Endothelial cell of umbilical vein (primary cell): Measurements from ENCODE around the gene RYR3. TPM values are rescaled to one million over a fixed set of nuclear protein-coding genes. Genes with fewer than 3 reads are reported as not detected.

Experiments
- BruUV-seq: library from RNA; stranded (reverse); fragments of 400-500 nt; replicated peaks from 2 replicates; lab custom pipeline; 2021; lab: Mats Ljungman, UMichigan
- CTCF ChIA-PET: fragments of 300-600, 350-600 bp; sonication (Branson Sonifier 250); formaldehyde crosslinking; loops from one replicate; lab custom pipeline; 2021; ENCODE audit warnings: antibody characterized with exemption, inconsistent platforms; lab: Charles Lee
- POLR2A ChIA-PET: fragments of 300-600, 350-600 bp; sonication (Branson Sonifier 250); formaldehyde crosslinking; loops from one replicate; lab custom pipeline; 2021; ENCODE audit warnings: antibody characterized with exemption, inconsistent platforms; lab: Charles Lee
- DNase-seq: peaks from one replicate; pipeline ENCODE4 v3.0.0-alpha.2; 2011; ENCODE audit warnings: low read depth, low spot score
- FAIRE-seq: peaks from 2 replicates; lab custom pipeline; 2011; peaks lifted over from hg19 to GRCh38; lab: Jason Lieb, UNC
- H2AFZ ChIP-seq: 2 replicates; pipeline ENCODE4 v1.6.0; 2012; ENCODE audit warnings: low read depth, low read length, control low read depth, inconsistent platforms
- H3K27ac ChIP-seq: 2 replicates; pipeline ENCODE4 v1.5.1; 2011; ENCODE audit warnings: low read depth, mild to moderate bottlenecking, control low read depth, low read length, moderate library complexity; ENCODE audit not compliant: insufficient read depth
- H3K27me3 ChIP-seq, 2 experiments: 2 replicates each; pipeline versions ENCODE4 v1.6.0 to v1.6.1; 2011; ENCODE audit warnings: low read length in 2 of 2, mixed read lengths in 1 of 2; ENCODE audit not compliant: control insufficient read depth in 2 of 2, insufficient read depth in 2 of 2
- H3K36me3 ChIP-seq, 2 experiments: 2 replicates in 1 of 2; 3 replicates in 1 of 2; pipeline ENCODE4 v1.5.1; 2011; ENCODE audit warnings: low read length in 2 of 2, mild to moderate bottlenecking in 1 of 2, moderate library complexity in 1 of 2; ENCODE audit not compliant: control insufficient read depth in 2 of 2, insufficient read depth in 2 of 2; ENCODE audit errors: extremely low read depth in 1 of 2
- H3K4me1 ChIP-seq: 3 replicates; pipeline ENCODE4 v1.5.1; 2011; ENCODE audit warnings: mild to moderate bottlenecking, low read length; ENCODE audit not compliant: control insufficient read depth, insufficient read depth; ENCODE audit errors: extremely low read depth
- H3K4me2 ChIP-seq: 2 replicates; pipeline ENCODE4 v1.6.1; 2011; ENCODE audit warnings: low read length, control low read depth, mixed read lengths; ENCODE audit not compliant: insufficient read depth
- H3K4me3 ChIP-seq, 3 experiments: fragments of 200-600 bp in 1 of 3; sonication (generic), shearing (Covaris generic) in 1 of 3; replicated peaks in 1 of 3; 2 replicates each; pipeline ENCODE4 v1.5.1; 2011 to 2016; ENCODE audit warnings: control low read depth in 3 of 3, low read length in 3 of 3, mild to moderate bottlenecking in 2 of 3, inconsistent platforms in 1 of 3, low read depth in 1 of 3, moderate library complexity in 1 of 3; ENCODE audit not compliant: insufficient read depth in 1 of 3
- H3K79me2 ChIP-seq: 2 replicates; pipeline ENCODE4 v1.6.0; 2012; ENCODE audit warnings: low read length, inconsistent platforms; ENCODE audit not compliant: control insufficient read depth, insufficient read depth
- H3K9ac ChIP-seq: replicated peaks from 2 replicates; pipeline ENCODE3; 2011; ENCODE audit warnings: low read length, control low read depth; ENCODE audit not compliant: insufficient read depth; ENCODE audit errors: extremely low read depth
- H3K9me1 ChIP-seq: replicated peaks from 3 replicates; pipeline ENCODE4 v1.6.0; 2011; ENCODE audit warnings: mild to moderate bottlenecking, low read length; ENCODE audit not compliant: control insufficient read depth, insufficient read depth; ENCODE audit errors: extremely low read depth
- H3K9me3 ChIP-seq: replicated peaks from 2 replicates; pipeline ENCODE4 v1.5.1; 2012; ENCODE audit warnings: low read length, inconsistent platforms; ENCODE audit not compliant: control insufficient read depth, insufficient read depth
- H4K20me1 ChIP-seq: replicated peaks from 2 replicates; pipeline ENCODE3; 2011; ENCODE audit warnings: mild to moderate bottlenecking, low read length; ENCODE audit not compliant: control insufficient read depth, insufficient read depth; ENCODE audit errors: extremely low read depth
- EZH2 ChIP-seq: IDR thresholded peaks from 2 replicates; pipeline ENCODE4 v1.6.1; 2012; ENCODE audit warnings: borderline replicate concordance, low read depth, mild to moderate bottlenecking, moderate library complexity, low read length, inconsistent platforms; ENCODE audit not compliant: severe bottlenecking
- FOS ChIP-seq: IDR thresholded peaks from 2 replicates; pipeline ENCODE4 v1.6.1; 2011; ENCODE audit warnings: mild to moderate bottlenecking, low read length, moderate library complexity, borderline replicate concordance; ENCODE audit not compliant: insufficient read depth
- GATA2 ChIP-seq: IDR thresholded peaks from 2 replicates; pipeline ENCODE4 v1.7.0; 2011; ENCODE audit warnings: low read depth, mild to moderate bottlenecking, moderate library complexity, mixed read lengths, low read length; ENCODE audit not compliant: insufficient read length, insufficient read depth
- JUN ChIP-seq: IDR thresholded peaks from 2 replicates; pipeline ENCODE4 v1.6.1; 2011; ENCODE audit warnings: borderline replicate concordance, low read depth; ENCODE audit not compliant: insufficient read length, insufficient read depth
- MYC ChIP-seq: IDR thresholded peaks from one replicate; pipeline ENCODE4 v1.6.1; 2011; ENCODE audit warnings: mild to moderate bottlenecking, low read depth, low read length
- POLR2A ChIP-seq: IDR thresholded peaks from 2 replicates; pipeline ENCODE4 v1.6.1; 2012; ENCODE audit warnings: low read depth, mild to moderate bottlenecking, control low read depth, low read length
- POLR2AphosphoS5 ChIP-seq: IDR thresholded peaks from 2 replicates; pipeline ENCODE4 v1.6.1; 2012; ENCODE audit warnings: low read depth, mild to moderate bottlenecking, control low read depth, low read length, moderate library complexity; ENCODE audit not compliant: insufficient read depth
- dilution Hi-C: fragments of 300-500 bp; cut with MboI; formaldehyde crosslinking; loops from one replicate; pipeline ENCODE4 v1.15.0; 2019; ENCODE audit warnings: low sequenced_read_pairs; ENCODE audit not compliant: extremely low pct_ligation_motif_present
- intact Hi-C: fragments of 100-400 bp; cut with micrococcal nuclease; formaldehyde crosslinking; loops from one replicate; pipeline ENCODE4 v1.10.0; 2022
- polyA plus RNA-seq, 4 experiments: library from polyadenylated mRNA; depleted of rRNA in 3 of 4; stranded (reverse) in 3 of 4; unstranded in 1 of 4; fragments of >200 nt; gene quantifications; 2 replicates each; pipeline versions ENCODE4 v1.2.1 to v1.2.3, GENCODE V29; 2011 to 2012; ENCODE audit warnings: missing spikeins in 1 of 4
- total RNA-seq: library from RNA; stranded (reverse); gene quantifications from 2 replicates; pipeline ENCODE4 v1.2.3, GENCODE V29; 2021
- TF ChIP-seq, protein P1 (sequence below): IDR thresholded peaks from 2 replicates; pipeline ENCODE4 v1.6.1; 2011; ENCODE audit not compliant: insufficient read depth, insufficient read length
- TF ChIP-seq, protein P2 (sequence below), 2 donors: IDR thresholded peaks; 1 replicate in 1 of 2; 2 replicates in 1 of 2; pipeline ENCODE4 v1.5.1; 2011; ENCODE audit warnings: low read length in 2 of 2, mild to moderate bottlenecking in 2 of 2, moderate library complexity in 2 of 2, control low read depth in 1 of 2, inconsistent platforms in 1 of 2, low read depth in 1 of 2; ENCODE audit not compliant: insufficient read depth in 1 of 2; ENCODE audit errors: extremely low read depth in 1 of 2

RYR3 gene
- total and polyA plus RNA-seq, 2 donors (not counting 3 experiments of a cell fraction or from before 2014, with no cell fraction given), result not detected

DNA sequence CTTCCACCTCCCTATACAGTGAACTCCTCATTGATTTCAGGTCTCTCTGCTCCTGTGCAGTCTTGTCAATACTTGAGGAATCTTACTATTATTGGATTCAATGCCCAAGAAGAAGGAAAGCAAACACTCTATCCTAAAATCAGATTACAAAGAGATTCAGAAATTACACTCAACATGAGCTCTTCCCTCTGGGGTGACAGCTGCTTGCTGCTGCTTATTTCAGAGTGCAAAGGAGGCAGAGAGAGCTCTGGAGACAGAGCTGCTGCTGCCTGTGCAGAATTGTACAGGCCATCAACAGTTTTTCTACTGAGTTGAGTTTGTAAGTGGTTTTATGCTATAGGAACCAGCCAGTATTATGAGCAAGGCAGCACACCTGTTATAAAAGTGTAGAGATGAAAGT is 7.1 kb downstream of the RYR3 start:
- no peak for FAIRE-seq
- no peaks in the 10 kb centered on the region for H4K20me1 ChIP-seq
- dilution Hi-C loops, result no loop called here
- H3K79me2 ChIP-seq, result no peaks in the 10 kb centered on the region
- no TSS peak for BruUV-seq
- no peak overlapping the region for H3K4me2 ChIP-seq
- H3K4me1 ChIP-seq, result no peaks in the 10 kb centered on the region
- no peak overlapping the region for H2AFZ ChIP-seq
- POLR2A ChIA-PET, result no interaction called here
- H3K9ac ChIP-seq, result no peak overlapping the region
- intact Hi-C loops, result no loop called here
- no peaks in the 10 kb centered on the region for H3K9me1 ChIP-seq
- no peak overlapping the region for H3K27ac ChIP-seq
- no peaks in the 10 kb centered on the region for H3K9me3 ChIP-seq
- CTCF ChIA-PET, result interaction anchor here (0.6 to 2.3 kb wide), 2 partner anchors 16 to 25 kb away, joined by 3 to 9 read pairs; no protein-coding TSS in a partner anchor
- no peak for DNase-seq
- TF ChIP-seq POLR2AphosphoS5, result no peak
- TF ChIP-seq FOS, result no peak
- no peak for TF ChIP-seq GATA2
- no peak for TF ChIP-seq POLR2A
- TF ChIP-seq EZH2, result no peak
- TF ChIP-seq JUN, result no peak
- TF ChIP-seq MYC, result no peak
- TF ChIP-seq, protein P1, sequence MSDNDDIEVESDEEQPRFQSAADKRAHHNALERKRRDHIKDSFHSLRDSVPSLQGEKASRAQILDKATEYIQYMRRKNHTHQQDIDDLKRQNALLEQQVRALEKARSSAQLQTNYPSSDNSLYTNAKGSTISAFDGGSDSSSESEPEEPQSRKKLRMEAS, result no peak
- TF ChIP-seq, protein P2, sequence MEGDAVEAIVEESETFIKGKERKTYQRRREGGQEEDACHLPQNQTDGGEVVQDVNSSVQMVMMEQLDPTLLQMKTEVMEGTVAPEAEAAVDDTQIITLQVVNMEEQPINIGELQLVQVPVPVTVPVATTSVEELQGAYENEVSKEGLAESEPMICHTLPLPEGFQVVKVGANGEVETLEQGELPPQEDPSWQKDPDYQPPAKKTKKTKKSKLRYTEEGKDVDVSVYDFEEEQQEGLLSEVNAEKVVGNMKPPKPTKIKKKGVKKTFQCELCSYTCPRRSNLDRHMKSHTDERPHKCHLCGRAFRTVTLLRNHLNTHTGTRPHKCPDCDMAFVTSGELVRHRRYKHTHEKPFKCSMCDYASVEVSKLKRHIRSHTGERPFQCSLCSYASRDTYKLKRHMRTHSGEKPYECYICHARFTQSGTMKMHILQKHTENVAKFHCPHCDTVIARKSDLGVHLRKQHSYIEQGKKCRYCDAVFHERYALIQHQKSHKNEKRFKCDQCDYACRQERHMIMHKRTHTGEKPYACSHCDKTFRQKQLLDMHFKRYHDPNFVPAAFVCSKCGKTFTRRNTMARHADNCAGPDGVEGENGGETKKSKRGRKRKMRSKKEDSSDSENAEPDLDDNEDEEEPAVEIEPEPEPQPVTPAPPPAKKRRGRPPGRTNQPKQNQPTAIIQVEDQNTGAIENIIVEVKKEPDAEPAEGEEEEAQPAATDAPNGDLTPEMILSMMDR (IDR thresholded peaks at IDR 0.05; ENCODE audit: extremely low read depth in 1 of 2, insufficient read depth in 1 of 2, low read depth in 1 of 2, low read length in 2 of 2), result no peak
- H3K36me3 ChIP-seq, result no peaks in the 10 kb centered on the region
- H3K4me3 ChIP-seq, result no peak overlapping the region
- H3K27me3 ChIP-seq, result peaks cover 0 to under 1% of the 10 kb centered on the region in 2 experiments
